OCI-LY3 (cell line): ENCODE data around the gene CARD19.
"Not testable (repeated sequence)": the region's sequence is repeated elsewhere in the genome, so short reads cannot be mapped to it uniquely, and the experiment has no call there.

Experiments used
- CTCF ChIP-seq: fragments of 200-600, 300-600 bp; sonication (generic); IDR thresholded peaks from 2 replicates; pipeline ENCODE4 v1.5.1; 2014; ENCODE audit warnings: antibody characterized with exemption, low read length, low read depth
- EZH2phosphoT487 ChIP-seq: fragments of 200-600 bp; shearing (Covaris generic); IDR thresholded peaks from 2 replicates; pipeline ENCODE4 v1.6.1; 2018; ENCODE audit warnings: antibody characterized with exemption, mixed run types, low read depth

- TF ChIP-seq CTCF, EZH2phosphoT487: not testable (repeated sequence)
Measured at GRCh38 chr9:93101086-93101485, 5.1 kb downstream of the CARD19 start.
